ENCODE measurements around the gene ZBBX. TPM values are rescaled to one million over a fixed set of nuclear protein-coding genes. Genes with fewer than 3 reads are reported as not detected.
"Not testable (repeated sequence)": the region's sequence is repeated elsewhere in the genome, so short reads cannot be mapped to it uniquely, and the experiment has no call there.

Gene ZBBX
- total RNA-seq, result not detected

DNA sequence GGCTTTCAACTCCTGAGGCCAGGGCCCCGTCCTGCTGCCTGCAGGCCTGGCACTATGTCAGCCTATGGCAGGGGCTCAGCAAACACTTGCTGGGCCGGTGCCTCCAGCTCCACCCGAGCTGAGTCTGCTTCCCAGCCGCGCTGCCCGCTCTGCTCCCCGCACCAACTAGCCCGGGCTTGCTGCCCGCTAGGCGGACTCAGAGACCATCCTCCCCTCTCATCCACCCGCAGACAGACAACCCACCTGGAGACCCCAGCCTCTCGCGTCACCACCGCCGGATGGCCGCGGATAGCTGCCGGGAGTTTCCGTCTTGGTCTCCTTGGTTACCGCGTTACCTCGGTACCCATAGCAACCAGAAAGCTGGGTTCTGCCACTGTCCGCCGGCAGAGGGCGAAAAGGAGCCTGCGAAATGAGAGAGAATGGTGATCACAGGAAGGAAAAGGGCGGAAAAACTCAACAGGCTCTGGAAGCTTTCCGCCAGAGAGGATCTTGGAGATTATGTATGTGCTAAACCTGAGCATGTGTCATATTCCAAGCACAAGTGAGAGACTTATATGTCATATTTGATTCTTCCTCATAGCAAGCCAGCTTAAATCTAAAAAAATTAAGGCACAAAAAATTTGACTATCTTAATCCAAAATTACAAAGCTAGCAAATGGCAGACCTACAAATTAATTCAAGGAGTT is at the start of gene ZBBX:
TSS of gene ZBBX (minus strand) at position 294 of the 686 bp plus-strand sequence. CDS start 7,396 bp downstream, outside the sequence.
- peak; percentile 82 for DNase-seq

- not testable (repeated sequence) for DNase-seq
Measured at GRCh38 chr3:167426962-167427361, 46.9 kb upstream of the ZBBX start.

DNA sequence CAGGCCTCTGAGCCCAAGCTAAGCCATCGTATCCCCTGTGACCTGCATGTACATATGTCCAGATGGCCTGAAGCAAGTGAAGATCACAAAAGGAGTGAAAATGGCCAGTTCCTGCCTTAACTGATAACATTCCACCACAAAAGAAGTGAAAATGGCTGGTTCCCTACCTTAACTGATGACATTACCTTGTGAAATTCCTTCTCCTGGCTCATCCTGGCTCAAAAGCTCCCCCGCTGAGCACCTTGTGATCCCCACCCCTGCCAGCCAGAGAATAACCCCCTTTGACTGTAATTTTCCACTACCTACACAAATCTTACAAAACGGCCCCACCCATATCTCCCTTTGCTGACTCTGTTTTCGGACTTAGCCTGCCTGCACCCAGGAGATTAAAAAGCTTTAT is 42.3 kb upstream of the ZBBX start:
- not testable (repeated sequence) for DNase-seq

DNA sequence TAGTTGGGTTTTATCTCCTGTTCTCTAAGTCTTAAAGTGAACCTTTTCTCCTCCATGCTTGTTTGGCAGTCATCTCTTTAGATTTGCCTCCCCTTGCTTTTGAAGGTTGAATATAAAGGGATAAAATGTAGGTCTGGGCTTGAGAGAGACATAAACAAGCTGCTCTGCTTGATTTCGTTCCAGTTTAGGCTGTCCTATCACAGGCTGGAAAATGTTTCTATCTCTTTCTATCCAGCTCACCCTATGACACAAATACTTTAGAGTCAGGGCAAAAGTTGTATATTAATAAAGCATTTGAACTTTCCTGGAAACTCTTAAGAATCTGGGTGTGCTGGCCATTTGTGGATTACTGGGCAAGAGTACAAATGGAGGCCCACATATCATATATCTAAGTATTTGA is 29.5 kb upstream of the ZBBX start:
- peak; percentile 48 for DNase-seq

- DNase-seq, result peak; percentile 25
Measured at GRCh38 chr3:167406876-167407492, 26.9 kb upstream of the ZBBX start.

DNA sequence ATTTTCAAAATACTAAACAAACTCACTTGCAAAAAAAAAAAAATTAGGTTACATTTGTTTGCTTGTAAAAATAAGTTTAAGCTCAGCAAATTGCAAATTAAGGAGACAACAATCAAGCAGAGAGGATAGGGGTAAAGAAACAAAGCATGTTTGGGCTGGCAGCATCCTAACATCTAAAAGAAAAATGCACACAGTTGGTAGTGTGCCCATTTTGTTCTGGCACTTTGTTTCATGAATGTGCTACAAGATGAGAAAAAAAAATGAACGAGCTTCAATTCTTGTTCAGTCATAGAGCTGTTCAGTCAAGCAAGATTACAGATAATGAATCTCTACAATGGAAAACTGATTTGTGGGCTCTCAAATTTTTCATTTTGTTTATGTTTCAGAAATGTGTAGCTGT is 17.7 kb upstream of the ZBBX start:
- no peak for DNase-seq

GRCh38 chr3:167396075-167396474 is 16.0 kb upstream of the ZBBX start:
- DNase-seq, result no peak

GRCh38 chr3:167394003-167394402 is 13.9 kb upstream of the ZBBX start:
- DNase-seq, result no peak

GRCh38 chr3:167382155-167382554 is 2.1 kb upstream of the ZBBX start:
- DNase-seq, result no peak

DNA sequence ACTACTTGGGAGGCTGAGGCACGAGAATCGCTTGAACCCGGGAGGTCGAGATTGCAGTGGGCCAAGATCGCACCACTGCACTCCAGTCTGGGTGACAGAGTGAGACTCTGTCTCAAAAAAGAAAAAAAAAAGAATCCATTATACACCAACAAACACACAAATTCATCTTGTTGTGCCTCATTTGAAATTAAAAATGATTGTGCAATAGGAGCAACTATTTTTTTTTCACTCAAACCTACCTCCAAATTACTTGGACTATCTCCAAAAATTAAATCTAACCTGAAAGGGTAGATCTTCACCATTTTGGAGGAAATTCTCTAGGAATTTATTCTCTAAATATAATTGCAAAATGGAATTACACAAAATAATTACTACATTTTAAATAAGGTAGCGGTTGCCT is 4.6 kb downstream of the ZBBX start:
- no peak for DNase-seq

DNA sequence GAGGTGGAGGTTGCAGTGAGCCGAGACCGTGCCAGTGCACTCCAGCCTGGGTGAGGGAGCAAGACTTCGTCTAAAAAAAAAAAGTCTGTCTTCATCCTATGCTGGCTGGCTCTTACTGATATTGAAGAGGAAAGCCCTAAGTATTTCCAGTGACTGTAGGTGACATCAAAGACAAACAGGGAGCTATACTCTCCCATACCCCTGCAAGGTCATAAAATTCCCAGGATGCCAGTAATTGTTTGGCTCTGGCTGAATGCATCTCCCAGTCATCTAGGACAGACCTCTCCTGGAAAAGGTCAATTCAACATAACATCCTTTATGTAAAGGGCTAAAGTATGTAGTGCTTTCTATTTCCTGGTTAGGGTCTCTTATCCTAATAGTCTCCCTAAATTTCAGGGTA is 8.0 kb downstream of the ZBBX start:
- no peak for DNase-seq

DNA sequence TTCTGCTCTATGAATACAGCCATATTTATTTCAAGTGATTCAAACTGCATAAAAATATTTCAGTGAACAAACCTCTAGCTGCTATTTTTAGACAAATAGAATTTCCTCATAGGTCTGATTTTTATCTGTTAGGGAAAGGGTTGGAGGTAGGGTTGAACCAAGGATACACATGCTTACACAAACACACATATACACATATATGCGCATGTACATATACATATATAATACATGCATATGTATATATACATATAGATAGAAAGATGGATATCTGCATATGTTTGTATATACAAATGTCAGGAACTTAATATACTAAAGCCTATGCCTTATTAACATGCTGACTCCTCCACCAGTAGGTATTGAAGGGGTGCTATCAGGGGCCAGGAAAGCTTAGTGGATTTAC is 18.1 kb downstream of the ZBBX start:
- DNase-seq, result no peak

DNA sequence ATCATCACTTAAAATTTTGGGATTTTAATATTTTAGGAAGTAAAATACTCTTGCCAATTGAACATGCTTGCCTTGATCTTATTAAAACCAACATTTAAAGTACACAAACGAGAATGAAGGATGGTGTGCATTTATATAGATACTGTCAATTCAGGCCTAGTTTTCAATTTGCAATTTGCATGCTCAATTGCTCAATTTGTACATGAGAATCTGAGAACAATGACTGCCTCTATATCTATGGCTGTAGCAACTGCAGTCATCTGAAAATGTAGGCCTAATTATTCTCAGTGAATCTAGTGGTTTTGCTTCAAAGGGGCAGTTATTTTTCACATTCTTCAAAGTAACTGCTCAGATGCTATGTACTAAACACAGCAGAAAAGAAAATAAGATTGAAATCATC is 18.8 kb downstream of the ZBBX start:
- no peak for DNase-seq

DNA sequence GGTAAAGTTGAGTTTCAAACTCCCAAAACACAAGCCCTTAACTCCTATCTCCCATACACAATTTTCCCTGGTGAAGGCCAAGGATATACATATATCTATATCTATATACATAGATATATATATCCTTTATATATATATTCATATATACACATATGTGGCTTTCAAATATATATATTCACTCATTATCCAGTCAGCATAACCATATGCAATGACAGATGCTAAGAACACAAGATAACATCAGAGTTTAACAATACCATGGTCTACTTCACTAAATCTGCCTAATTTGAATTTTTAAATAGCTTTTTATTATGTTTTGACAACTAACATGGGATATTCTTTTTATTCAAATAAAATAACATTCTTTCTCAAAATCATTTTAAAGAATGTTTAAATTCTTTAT is 24.7 kb downstream of the ZBBX start:
- DNase-seq, result no peak

DNA sequence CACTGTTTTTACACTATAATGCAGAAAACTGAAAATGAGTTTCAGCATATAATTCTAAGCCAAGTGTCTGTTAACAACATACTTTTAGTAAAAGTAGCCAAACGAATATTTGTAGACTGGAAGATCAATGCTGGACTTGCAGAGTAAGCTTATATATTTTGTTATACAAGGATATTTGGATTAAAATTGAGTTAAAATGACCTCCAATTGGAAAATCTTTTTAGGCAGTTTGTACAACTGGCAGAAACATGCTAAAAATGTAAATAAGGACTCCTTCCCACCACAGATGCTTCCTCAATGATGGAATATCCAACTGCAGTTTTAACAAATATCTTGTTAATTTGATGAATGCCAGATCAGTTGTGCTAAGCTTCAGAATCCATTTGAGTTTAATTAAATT is 25.3 kb downstream of the ZBBX start:
- DNase-seq, result no peak

GRCh38 chr3:167350245-167350862 is 29.7 kb downstream of the ZBBX start:
- DNase-seq, result peak; percentile 5

GRCh38 chr3:167346171-167346570 is 33.9 kb downstream of the ZBBX start:
- no peak for DNase-seq

DNA sequence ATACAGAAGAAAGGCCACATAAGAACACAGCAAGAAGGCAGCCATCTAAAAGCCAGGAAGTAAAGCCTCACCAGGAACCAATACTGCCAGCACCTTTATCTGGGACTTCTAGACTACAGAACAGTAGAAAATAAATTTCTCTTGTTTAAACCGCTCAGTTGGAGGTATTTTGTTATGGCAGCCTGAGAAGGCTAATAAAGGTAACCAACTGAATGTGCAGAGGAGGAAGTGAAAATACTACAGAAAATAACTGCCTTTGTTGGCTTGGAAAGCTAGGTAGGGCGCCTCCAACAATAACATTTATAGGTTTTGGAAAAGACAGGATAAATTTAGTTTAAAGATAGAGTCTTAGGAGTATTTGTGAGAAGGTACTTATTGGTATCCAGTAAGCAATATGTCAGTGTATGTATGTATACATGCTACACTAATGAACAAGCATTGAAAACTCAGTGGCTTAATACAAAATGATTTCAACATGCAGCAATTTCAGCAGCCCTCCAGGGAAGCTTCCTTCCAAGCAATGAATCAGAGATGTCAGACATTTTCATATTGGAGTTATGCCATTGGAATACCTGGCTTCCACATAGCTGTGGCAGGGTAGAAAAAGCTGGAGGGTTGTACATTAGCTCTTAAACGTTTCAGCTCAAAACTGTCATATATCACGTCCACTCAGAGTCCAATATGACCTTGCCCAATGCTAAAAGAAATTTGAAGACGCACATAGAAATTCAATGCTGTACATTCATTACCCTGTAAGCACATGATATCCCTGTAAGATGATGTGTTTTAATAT is 48.9 kb downstream of the ZBBX start:
- DNase-seq, result no peak

DNA sequence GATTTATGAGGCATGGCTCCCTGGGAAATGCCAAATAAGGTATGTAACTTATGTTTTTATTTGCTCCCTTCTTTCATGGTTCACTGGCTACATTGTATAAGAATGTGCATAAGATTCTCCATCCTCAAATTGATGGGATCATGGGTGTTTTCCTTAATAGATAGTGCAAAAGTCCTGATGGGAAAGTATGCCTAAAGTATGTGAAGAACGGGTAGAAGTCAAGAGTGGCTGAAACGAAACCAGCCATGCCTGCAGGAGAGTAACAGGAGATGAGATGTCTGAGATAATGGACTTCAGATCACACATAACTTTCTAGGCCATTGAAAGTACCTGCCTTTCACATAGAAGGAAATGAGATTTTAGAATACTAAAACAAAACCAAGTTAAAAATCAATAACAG is 56.5 kb downstream of the ZBBX start:
- no peak for DNase-seq

DNA sequence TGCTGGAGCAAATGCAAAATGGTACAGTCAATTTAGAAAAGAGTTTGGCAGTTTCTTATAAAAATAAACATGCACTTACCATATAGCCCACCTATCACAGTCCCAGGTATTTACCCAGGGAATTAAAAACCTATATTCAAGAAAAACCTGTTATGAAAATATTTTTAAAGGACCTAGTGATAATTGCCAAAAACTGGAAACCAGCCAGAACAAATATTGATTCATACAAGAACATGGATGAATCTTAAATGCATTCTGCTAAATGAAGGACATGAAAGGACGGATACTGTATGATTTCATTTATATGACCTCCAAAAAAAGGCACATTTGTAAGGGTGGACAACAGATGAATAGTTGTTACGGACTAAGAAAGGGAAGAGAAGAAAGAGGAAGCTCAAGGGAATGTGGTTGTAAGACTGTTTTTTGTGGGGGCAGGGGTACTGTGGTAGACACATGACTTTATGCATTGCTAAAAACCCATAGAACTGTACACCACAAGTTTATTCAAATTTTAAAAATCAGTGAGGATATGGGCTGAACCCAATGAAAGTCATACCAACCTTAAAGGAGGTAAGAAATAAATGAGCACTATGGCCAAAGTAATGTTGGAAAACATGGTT is 61.0 kb downstream of the ZBBX start:
- no peak for DNase-seq

DNA sequence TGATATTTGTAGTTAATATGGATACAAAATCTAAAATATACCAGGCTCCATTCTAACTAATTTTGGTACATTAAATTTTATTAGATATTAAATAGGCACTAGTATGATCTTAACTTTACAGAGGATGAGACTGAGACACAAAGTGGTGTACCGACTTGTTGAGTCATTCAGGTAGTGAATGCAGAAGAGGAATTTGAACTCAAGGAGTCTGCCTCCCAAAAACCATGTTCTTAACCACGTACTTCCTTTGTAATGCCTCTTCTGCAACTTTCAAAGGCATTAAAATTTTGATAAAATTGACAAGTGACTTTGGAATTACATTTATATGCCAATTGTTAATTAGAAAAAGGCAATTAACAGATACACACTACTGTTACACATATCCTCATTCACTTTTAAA is 61.8 kb downstream of the ZBBX start:
- no peak for DNase-seq

DNA sequence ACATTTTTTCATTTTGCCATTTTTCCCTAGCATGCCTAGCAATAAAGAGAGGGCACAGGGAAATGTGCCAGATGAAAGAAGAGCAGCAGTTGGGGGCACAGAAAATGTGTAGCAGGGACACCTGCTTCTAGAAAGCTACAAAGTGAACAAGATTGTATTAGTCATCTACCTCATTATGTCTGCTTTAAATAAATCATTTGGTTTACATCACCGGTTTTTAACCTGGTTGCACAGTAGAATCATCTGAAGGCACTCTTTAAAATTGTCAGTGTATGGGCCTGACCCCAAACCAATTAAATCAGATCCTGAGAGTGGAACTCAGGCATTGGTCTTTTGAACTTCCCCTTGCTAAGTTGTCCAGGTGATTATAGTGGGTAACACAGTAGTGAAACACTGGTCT is 73.8 kb downstream of the ZBBX start:
- DNase-seq, result no peak
